ENCODE data around the gene CAPN15. TPM values are rescaled to one million over a fixed set of nuclear protein-coding genes. Genes with fewer than 3 reads are reported as not detected.

The CAPN15 gene
- total RNA-seq, 6 experiments from 2014 or later = 17.3 to 34.3 (median 23.3) TPM

DNA sequence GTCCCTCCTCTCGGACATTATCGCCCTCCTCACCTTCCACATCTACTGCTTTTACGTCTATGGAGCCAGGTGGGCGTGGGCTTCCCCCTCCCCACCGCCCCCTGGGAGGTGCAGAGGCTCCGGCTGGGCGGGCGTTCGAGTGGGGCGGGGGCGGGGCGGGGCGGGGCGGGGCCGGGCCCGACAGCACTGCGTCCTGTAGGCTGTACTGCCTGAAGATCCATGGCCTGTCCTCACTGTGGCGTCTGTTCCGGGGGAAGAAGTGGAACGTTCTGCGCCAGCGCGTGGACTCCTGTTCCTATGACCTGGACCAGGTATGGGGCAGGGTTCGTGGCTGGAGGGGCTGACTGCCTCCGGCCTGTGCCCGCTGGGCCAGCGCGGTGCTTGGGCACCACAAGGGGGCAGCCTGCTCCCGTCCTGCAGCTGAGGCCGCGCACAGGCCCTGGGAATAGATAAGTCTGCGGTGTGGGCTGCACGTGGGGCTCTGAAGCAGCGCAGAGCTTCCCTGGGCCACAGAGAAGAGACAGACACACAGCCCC lies 51.4 kb downstream of the CAPN15 start:
- H3K36me3 ChIP-seq = no peaks in the 10 kb centered on the region
- no peak overlapping the region for H3K27ac ChIP-seq
- intact Hi-C loops (cut with DNase I) = no loop called here
- peaks cover 0 to 12% (median 0%) of the 10 kb centered on the region in 4 donors for H3K4me1 ChIP-seq
- TF ChIP-seq, protein P1, sequence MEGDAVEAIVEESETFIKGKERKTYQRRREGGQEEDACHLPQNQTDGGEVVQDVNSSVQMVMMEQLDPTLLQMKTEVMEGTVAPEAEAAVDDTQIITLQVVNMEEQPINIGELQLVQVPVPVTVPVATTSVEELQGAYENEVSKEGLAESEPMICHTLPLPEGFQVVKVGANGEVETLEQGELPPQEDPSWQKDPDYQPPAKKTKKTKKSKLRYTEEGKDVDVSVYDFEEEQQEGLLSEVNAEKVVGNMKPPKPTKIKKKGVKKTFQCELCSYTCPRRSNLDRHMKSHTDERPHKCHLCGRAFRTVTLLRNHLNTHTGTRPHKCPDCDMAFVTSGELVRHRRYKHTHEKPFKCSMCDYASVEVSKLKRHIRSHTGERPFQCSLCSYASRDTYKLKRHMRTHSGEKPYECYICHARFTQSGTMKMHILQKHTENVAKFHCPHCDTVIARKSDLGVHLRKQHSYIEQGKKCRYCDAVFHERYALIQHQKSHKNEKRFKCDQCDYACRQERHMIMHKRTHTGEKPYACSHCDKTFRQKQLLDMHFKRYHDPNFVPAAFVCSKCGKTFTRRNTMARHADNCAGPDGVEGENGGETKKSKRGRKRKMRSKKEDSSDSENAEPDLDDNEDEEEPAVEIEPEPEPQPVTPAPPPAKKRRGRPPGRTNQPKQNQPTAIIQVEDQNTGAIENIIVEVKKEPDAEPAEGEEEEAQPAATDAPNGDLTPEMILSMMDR (IDR thresholded peaks at IDR 0.05) = peak; percentile 85 to 96 (median 94)
- TF ChIP-seq POLR2A (IDR thresholded peaks at IDR 0.05) = no peak
- 12% methylated on average over 12 of the region's 34 CpGs for WGBS (ENCODE audit: insufficient coverage, low coverage, low lambda C conversion rate, missing lambda C conversion rate)
- H3K4me3 ChIP-seq = no peak overlapping the region
- no peaks in the 10 kb centered on the region for H3K9me3 ChIP-seq
- DNase-seq (peak; percentile 80 to 83 (median 82)), ATAC-seq (peak; percentile 82 to 84 (median 83))
- H3K27me3 ChIP-seq = no peaks in the 10 kb centered on the region

GRCh38 chr16:580141-580945 lies 52.8 kb downstream of the CAPN15 start:
- intact Hi-C loops (cut with DNase I) = loop anchor here in 1 of 2 donors (10.0 kb wide), 1 partner anchor 54 kb away; the partner anchor contains the start of genes METTL26 and WFIKKN1
- no peaks in the 10 kb centered on the region for H3K9me3 ChIP-seq
- ATAC-seq (no peak), DNase-seq (no peak)
- H3K4me1 ChIP-seq = peaks cover 0 to 17% (median under 1%) of the 10 kb centered on the region in 4 donors
- no peaks in the 10 kb centered on the region for H3K27me3 ChIP-seq
- no peaks in the 10 kb centered on the region for H3K36me3 ChIP-seq
- H3K27ac ChIP-seq = no peak overlapping the region
- TF ChIP-seq, protein P1 (IDR thresholded peaks at IDR 0.05) = no peak
- no peak for TF ChIP-seq POLR2A (IDR thresholded peaks at IDR 0.05)
- no CpG with 5 or more reads among the region's 27 CpGs for WGBS (ENCODE audit: insufficient coverage, low coverage, low lambda C conversion rate, missing lambda C conversion rate)
- no peak overlapping the region for H3K4me3 ChIP-seq

DNA sequence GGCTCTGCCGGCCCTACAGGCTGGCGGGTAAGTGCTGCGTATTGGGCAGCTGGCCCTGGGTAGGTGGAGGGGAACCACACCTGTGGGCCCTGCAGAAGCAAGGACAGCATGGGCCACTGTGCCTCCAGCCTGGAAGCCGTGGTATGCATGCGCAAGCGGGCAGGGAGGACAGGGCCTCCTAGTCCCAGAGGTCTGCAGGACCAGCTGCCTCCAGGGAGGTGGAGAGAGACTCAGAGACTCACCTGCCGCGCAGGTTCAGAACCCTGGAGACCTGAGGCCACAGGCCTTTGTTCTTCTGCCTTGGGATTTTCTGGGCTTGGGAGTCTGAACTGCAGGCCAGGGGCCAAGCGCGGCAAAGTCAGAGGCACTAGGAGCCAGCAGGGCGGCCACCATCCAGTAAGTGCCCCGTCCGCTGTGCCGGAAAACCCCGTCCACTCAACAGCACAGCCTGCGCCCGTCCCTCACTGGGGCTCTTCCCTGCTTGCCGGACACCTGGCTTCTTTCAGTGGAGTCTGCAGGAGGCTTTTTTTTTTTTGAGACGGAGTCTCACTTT lies 53.5 kb downstream of the CAPN15 start:
- ATAC-seq (no peak), DNase-seq (no peak)
- Histone ChIP-seq H3K4me3 (no peak overlapping the region), H3K27me3 (no peaks in the 10 kb centered on the region), H3K27ac (no peak overlapping the region), H3K9me3 (no peaks in the 10 kb centered on the region), H3K36me3 (no peaks in the 10 kb centered on the region), H3K4me1 (peaks cover 0 to 24% (median 4%) of the 10 kb centered on the region in 4 donors)
- TF ChIP-seq, protein P1 (IDR thresholded peaks at IDR 0.05) = no peak
- TF ChIP-seq POLR2A (IDR thresholded peaks at IDR 0.05) = no peak
- WGBS (ENCODE audit: insufficient coverage, low coverage, low lambda C conversion rate, missing lambda C conversion rate) = 100% methylated on average over 2 of the region's 19 CpGs
- intact Hi-C loops (cut with DNase I) = loop anchor here in 1 of 2 donors (10.0 kb wide), 1 partner anchor 54 kb away; the partner anchor contains the start of genes METTL26 and WFIKKN1

- intact Hi-C loops (cut with DNase I) = loop anchor here in 1 of 2 donors (10.0 kb wide), 1 partner anchor 53 kb away; the partner anchor contains the start of genes METTL26 and WFIKKN1
- WGBS (ENCODE audit: insufficient coverage, low coverage, low lambda C conversion rate, missing lambda C conversion rate) = no CpG with 5 or more reads among the region's 18 CpGs
- no peak for DNase-seq
- no peaks in the 10 kb centered on the region for H3K27me3 ChIP-seq
- no peak overlapping the region for H3K27ac ChIP-seq
- no peaks in the 10 kb centered on the region for H3K36me3 ChIP-seq
- no peaks in the 10 kb centered on the region for H3K9me3 ChIP-seq
- no peak for ATAC-seq
- TF ChIP-seq, protein P1 (IDR thresholded peaks at IDR 0.05) = no peak
- TF ChIP-seq POLR2A (IDR thresholded peaks at IDR 0.05) = no peak
- H3K4me3 ChIP-seq = no peak overlapping the region
- H3K4me1 ChIP-seq = peaks cover 0 to 36% (median 7%) of the 10 kb centered on the region in 4 donors
Measured at GRCh38 chr16:582218-582613, 54.7 kb downstream of the CAPN15 start.

Measured in right lobe of liver (tissue), 6 donors.